Urothelium cell line (cell line): ENCODE measurements around the gene NFIC.
A peak's percentile ranks its signal among the peaks of the same experiment; 100 is the strongest.
"Not testable (repeated sequence)": the region's sequence is repeated elsewhere in the genome, so short reads cannot be mapped to it uniquely, and the experiment has no call there.

Experiments
- DNase-seq: peaks from one replicate; pipeline ENCODE4 v3.0.0; 2011; ENCODE audit warnings: low spot score, mixed read lengths
- FAIRE-seq: peaks from 2 replicates; lab custom pipeline; 2011; peaks lifted over from hg19 to GRCh38; lab: Jason Lieb, UNC

The NFIC gene

DNA sequence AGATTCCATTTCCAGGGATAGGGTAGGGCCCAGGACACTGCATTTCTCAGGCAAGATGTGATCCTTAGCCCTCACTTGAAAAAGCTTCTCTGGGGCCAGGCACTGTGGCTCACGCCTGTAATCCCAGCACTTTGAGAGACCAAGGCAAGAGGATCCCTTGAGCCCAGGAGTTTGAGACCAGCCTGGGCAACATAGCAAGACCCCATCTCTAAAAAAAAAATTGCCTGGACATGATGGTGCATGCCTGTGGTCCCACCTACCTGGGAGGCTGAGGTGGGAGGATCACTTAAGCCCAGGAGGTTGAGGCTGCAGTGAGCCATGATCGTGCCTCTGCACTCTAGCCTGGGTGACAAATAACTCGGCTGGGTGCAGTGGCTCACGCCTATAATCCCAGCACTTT, 80.3 kb downstream of the NFIC start:
- FAIRE-seq, DNase-seq: not testable (repeated sequence)

DNA sequence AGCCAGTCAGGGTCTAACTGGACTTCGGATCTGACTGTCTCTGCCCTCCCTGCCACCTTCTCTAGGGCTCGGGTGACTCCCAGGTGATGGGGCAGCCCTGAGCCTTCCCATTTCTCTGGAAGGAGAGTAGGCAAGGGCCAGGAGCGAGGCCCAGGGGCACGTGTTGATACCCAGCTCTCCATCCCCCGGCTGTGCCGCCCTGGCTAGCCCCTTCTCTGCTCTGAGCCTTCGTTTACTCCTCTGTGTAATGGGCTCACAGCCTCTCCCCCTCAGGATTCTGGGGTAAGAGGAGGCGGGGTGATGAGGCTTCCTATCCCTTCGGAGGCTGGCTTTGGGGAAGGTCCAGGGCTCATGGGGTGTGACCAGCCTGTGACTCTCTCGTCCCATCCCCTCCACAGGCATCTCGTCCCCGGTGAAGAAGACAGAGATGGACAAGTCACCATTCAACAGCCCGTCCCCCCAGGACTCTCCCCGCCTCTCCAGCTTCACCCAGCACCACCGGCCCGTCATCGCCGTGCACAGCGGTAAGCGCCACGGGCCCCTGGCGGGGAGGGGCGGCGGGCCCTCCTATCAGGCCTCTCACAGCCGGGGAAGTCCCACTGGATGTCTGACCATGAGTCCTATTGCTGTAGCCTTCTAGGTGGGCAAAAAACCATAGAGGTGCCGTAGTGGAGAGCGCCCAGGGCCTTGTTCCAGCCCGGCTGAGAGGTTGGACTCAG, 82.4 kb downstream of the NFIC start:
- FAIRE-seq, result no peak
- no peak for DNase-seq

DNA sequence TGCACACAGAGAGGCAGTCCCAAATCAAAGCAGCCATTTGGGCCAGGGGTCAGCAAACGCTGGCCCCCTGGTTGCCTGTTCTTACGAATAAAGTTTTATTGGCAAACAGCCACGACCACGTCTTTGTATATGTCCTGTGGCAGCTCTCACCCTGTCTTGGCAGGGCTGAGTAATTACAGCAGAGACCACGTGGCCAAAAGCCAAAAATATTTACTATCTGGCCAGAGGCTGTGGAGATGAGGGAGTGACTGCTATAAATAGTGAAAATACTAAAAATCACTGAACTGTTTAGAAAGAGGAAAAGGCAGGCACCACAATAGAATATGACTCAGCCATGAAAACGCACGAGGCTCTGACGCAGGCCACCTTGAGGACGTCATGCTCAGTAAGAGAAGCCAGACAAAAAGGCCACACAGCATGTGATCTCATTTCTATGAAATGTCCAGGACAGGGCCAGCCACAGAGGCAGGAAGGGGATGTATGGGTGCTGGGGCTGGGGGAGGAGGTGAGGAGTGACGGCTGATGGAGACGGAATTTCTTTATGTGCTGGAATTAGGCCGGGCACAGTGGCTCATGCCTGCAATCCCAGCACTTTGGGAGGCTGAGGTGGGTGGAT, 84.5 kb downstream of the NFIC start:
- DNase-seq (peak; percentile 72), FAIRE-seq (no peak)

DNA sequence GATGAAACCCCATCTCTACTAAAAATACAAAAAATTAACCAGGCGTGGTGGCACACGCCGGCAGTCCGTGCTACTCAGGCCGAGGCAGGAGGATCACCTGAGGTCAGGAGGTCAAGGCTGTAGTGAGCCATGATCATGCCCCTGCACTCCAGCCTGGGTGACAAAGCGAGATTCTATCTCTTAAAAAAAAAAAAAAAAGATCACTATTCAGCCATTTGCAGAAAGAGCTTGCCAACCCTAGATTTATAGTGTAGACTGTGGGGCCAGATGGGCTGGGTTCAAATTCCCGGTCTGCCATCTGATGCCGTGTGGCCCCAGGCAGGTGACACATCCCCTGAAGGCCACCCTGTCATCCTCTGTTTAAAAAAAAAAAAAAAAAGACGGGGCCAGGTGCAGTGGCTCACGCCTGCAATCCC, 85.1 kb downstream of the NFIC start:
- FAIRE-seq (no peak), DNase-seq (no peak)

GRCh38 chr19:3452171-3452941, 86.0 kb downstream of the NFIC start:
- FAIRE-seq (no peak), DNase-seq (no peak)

DNA sequence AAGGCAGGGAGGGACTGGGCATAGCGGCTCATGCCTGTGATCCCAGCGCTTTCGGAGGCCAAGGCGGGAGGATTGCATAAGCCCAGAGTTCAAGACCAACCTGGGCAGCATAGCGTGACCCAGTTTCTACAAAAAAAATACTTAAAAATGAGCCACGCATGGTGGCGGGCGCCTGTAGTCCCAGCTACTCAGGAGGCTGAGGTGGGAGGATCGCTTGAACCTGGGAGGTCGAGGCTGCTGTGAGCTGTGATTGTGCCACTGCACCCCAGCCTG, 86.5 kb downstream of the NFIC start:
- DNase-seq, FAIRE-seq: not testable (repeated sequence)

DNA sequence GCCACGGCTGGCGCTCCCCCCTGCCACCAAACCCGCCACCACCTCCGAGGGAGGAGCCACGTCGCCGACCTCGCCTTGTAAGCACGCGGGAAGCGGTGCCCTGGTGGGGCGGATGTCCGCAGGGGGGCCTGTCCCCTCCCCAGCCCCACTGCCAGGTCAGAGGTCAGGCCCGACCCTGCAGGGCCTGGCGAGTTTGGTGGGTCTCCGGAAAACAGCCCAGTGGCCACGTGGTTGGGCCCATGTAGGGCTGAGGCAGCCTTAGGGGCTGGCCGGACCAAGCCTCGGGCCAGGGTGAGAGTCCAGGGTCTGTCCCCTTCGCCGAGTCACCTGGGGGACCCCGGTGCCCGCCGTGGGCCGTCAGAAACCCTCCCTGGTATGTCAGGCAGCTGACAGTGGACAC, 87.5 kb downstream of the NFIC start:
- FAIRE-seq (no peak), DNase-seq (no peak)

DNA sequence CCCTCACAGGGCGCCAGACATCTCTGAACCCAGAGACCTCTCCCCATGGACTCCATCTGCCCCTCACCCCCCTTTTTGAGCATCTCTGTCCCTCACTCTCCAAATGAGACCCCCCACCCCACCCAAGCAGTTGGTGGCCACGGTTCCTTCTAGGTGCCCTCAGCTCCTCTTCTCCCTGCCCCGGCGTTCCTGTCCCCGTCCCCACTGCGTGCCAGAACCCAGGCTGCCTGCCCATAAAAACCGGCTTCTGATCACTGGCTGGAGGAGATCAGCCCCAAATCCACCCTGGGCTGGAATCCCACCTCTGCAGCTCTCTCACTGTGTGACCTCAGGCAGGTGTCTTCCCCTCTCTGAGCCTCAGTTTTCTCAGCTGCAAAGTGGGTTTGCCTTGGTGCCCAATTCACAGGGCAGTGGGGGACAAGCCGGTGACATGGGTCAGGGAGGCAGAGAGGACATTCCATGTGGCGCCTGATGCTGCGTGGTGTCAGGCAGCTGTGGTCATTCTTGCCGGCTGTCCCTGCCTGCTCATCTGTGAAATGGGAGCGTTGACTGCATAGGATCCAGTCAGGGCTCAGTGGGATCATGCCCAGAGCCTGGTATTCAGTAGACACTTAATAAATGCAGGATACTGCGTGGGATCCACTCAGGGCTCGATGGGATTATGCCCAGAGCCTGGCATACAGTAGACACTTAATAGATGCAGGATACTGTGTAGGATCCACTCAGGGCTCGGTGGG, 88.4 kb downstream of the NFIC start:
- DNase-seq (no peak), FAIRE-seq (no peak)

GRCh38 chr19:3455393-3455955, 89.1 kb downstream of the NFIC start:
- DNase-seq (no peak), FAIRE-seq (no peak)

GRCh38 chr19:3455960-3456601, 89.7 kb downstream of the NFIC start:
- DNase-seq, result no peak
- FAIRE-seq, result no peak

GRCh38 chr19:3456925-3457527, 90.6 kb downstream of the NFIC start:
- no peak for DNase-seq
- no peak for FAIRE-seq

GRCh38 chr19:3457528-3458228, 91.3 kb downstream of the NFIC start:
- peak; percentile 40 for DNase-seq
- FAIRE-seq, result no peak

GRCh38 chr19:3458229-3459088, 92.1 kb downstream of the NFIC start:
- FAIRE-seq (no peak), DNase-seq (peak; percentile 50)

GRCh38 chr19:3459089-3459881, 92.9 kb downstream of the NFIC start:
- DNase-seq, result peak; percentile 83
- FAIRE-seq, result peak; percentile 89

DNA sequence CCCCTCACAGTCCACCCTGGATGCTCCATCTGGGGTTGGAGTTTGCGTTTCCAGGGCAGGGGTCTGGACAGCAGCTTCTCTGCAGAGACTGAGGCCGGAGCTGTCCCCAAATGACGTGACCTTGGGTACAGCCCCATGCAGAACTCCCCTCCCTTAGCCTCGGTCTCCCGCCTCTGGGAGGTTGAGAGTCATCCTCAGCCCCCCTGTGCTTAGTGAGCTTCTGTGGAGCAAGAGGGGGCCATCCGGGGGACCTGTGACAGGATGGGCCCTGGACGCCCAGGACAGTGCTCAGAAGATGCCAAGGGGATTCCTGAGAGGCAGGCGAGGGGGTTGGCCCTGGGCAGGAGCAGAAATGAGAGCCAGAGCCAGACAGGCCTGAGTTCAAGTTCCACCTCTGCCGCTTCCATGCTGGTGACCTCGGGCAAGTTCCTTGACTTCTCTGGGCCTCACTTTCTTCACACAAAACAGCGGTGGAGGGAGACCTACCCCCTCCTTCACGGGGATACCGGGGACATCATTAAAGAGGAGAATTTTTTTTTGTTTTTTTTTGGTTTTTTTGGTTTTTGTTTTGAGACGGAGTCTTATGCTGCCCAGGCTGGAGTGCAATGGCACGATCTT, 93.7 kb downstream of the NFIC start:
- FAIRE-seq, result no peak
- DNase-seq, result no peak

GRCh38 chr19:3462991-3463713, 96.8 kb downstream of the NFIC start:
- DNase-seq (no peak), FAIRE-seq (no peak)
